Measurements from ENCODE around the gene ANAPC4. TPM values are rescaled to one million over a fixed set of nuclear protein-coding genes. Genes with fewer than 3 reads are reported as not detected.
"Not testable (repeated sequence)": the region's sequence is repeated elsewhere in the genome, so short reads cannot be mapped to it uniquely, and the experiment has no call there.

ANAPC4 gene
- total and polyA plus RNA-seq, 4 experiments from 2014 or later, result 22.2 to 63.7 (median 44.7) TPM

DNA sequence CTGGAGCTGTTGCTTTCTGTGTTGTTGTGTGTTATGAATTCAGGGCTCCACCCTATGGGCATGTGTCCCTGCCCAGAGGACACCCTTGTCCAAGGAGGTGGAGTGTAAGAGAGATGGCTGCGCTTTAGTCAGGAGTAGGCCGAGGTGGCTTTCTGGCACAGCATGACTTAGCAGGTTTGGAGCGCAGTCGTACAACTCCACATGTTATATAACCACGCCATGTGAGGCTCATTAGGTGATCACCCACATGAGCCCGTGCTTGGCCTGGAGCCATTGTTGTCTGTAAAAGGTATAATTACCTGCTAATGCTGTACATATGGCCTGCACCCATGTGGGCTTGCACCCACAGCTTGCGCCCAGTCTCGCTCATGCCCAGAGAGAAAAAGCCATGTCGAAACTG is 15.8 kb upstream of the ANAPC4 start:
- no peak for DNase-seq
- intact Hi-C loops (cut with micrococcal nuclease), result no loop called here
- Mint-ChIP-seq H3K4me1 (peaks cover 0 to 1% (median 0%) of the 10 kb centered on the region in 4 donors), H3K9me3 (peaks cover 0 to 2% (median 0%) of the 10 kb centered on the region in 8 donors), H3K4me3 (no peak overlapping the region), H3K27ac (no peak overlapping the region), H3K36me3 (peaks cover 21 to 23% of the 10 kb centered on the region in 2 donors), H3K27me3 (no peaks in the 10 kb centered on the region)
- no peaks in the 10 kb centered on the region for H3K9me3 ChIP-seq (ENCODE audit: control insufficient read depth in 1 of 2, low read length in 2 of 2)
- H3K36me3 ChIP-seq (ENCODE audit: insufficient read depth, low read length), result no peaks in the 10 kb centered on the region
- H3K4me3 ChIP-seq (ENCODE audit: low read length in 2 of 2), result no peak overlapping the region
- CTCF ChIA-PET (ENCODE audit: partially characterized antibody), result no interaction called here
- no peak overlapping the region for H3K27ac ChIP-seq (ENCODE audit: low read depth, low read length)
- POLR2A ChIA-PET (ENCODE audit: partially characterized antibody), result no interaction called here
- H3K27me3 ChIP-seq (ENCODE audit: insufficient read depth, low read length), result no peaks in the 10 kb centered on the region
- H3K4me1 ChIP-seq (ENCODE audit: insufficient read depth, low read length), result no peaks in the 10 kb centered on the region

DNA sequence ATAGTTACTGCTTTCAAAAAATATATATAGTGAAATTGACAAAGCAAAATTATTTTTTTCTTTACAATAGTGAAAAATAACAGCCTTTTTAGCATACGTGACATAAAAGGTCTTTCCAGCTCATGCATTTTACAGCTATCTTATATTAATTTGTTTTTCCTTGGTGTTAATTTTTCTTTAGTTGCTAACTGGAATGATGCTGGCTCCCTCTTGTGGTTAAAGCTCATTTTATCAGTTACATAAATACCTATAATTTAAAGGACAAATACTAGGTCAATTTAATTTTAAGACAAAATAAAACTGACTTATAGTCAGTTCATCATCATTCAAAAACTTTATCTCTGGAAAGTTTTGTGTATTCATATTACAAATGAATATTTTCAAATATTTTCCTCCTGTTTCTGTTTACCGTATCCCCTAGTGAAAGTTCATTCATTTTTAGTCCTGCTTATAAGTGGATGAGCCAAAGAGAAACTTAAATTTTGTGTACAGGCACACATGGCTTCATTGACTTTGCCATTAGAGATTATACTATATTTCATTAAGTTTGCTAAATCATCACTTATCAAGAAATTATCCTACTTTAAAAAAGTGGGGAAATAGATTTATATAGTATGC is 9.9 kb upstream of the ANAPC4 start:
- Mint-ChIP-seq H3K4me1 (peaks cover 0 to 1% (median 0%) of the 10 kb centered on the region in 4 donors), H3K27me3 (no peaks in the 10 kb centered on the region), H3K27ac (peak overlapping the region in 1 of 7 donors; percentile 53), H3K9me3 (no peaks in the 10 kb centered on the region), H3K4me3 (no peak overlapping the region), H3K36me3 (peaks cover 0 to 27% of the 10 kb centered on the region in 2 donors)
- ChIA-PET CTCF (ENCODE audit: partially characterized antibody) (interaction anchor here (1.0 to 6.2 kb wide), 14 partner anchors 8 to 388 kb away, joined by 3 to 90 read pairs (median 5); partner anchors contain the start of genes ANAPC4 and ZCCHC4), POLR2A (ENCODE audit: partially characterized antibody) (no interaction called here)
- Histone ChIP-seq H3K4me3 (ENCODE audit: low read length in 2 of 2) (no peak overlapping the region), H3K36me3 (ENCODE audit: insufficient read depth, low read length) (no peaks in the 10 kb centered on the region), H3K9me3 (ENCODE audit: control insufficient read depth in 1 of 2, low read length in 2 of 2) (no peaks in the 10 kb centered on the region), H3K4me1 (ENCODE audit: insufficient read depth, low read length) (no peaks in the 10 kb centered on the region), H3K27me3 (ENCODE audit: insufficient read depth, low read length) (no peaks in the 10 kb centered on the region), H3K27ac (ENCODE audit: low read depth, low read length) (no peak overlapping the region)
- intact Hi-C loops (cut with micrococcal nuclease), result loop anchor here (1.0 to 2.0 kb wide), 2 partner anchors 54 to 187 kb away; partner anchors contain the start of gene ZCCHC4
- peak in 4 of 5 donors; percentile 21 to 35 (median 29) for DNase-seq

DNA sequence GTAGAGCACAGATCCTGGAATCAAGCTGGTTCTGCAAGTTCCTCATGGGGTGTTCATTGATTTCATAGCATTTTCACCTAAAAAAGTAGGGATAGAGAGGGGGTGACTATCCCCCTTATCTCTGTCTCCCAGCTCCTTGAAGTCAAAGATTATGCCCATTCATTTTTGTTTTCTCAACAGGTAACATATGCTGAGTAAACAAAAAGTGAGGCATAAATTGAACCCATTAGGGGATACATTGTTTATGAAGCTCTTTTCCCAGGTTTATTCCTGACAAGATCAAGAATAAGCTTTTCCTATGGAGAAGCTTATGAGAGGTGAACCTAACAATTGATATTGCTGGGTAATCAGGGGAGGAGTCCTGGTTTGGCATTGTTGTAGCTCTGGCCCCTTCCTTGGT is 9.2 kb upstream of the ANAPC4 start:
- Mint-ChIP-seq H3K9me3 (no peaks in the 10 kb centered on the region), H3K36me3 (peaks cover 0 to 27% of the 10 kb centered on the region in 2 donors), H3K4me3 (no peak overlapping the region), H3K27me3 (no peaks in the 10 kb centered on the region), H3K4me1 (peaks cover 0 to 1% (median 0%) of the 10 kb centered on the region in 4 donors), H3K27ac (no peak overlapping the region)
- ChIA-PET POLR2A (ENCODE audit: partially characterized antibody) (interaction anchor here (1.3 kb wide), 2 partner anchors 56 to 134 kb away, joined by 3 read pairs; partner anchors contain the start of gene PI4K2B), CTCF (ENCODE audit: partially characterized antibody) (interaction anchor here (0.7 to 6.2 kb wide), 15 partner anchors 9 to 389 kb away, joined by 3 to 90 read pairs (median 4); partner anchors contain the start of genes ANAPC4 and ZCCHC4)
- DNase-seq, result no peak
- no peaks in the 10 kb centered on the region for H3K36me3 ChIP-seq (ENCODE audit: insufficient read depth, low read length)
- H3K27me3 ChIP-seq (ENCODE audit: insufficient read depth, low read length), result no peaks in the 10 kb centered on the region
- intact Hi-C loops (cut with micrococcal nuclease), result loop anchor here (1.0 to 2.0 kb wide), 2 partner anchors 55 to 188 kb away; partner anchors contain the start of gene ZCCHC4
- H3K4me3 ChIP-seq (ENCODE audit: low read length in 2 of 2), result no peak overlapping the region
- no peaks in the 10 kb centered on the region for H3K4me1 ChIP-seq (ENCODE audit: insufficient read depth, low read length)
- no peak overlapping the region for H3K27ac ChIP-seq (ENCODE audit: low read depth, low read length)
- no peaks in the 10 kb centered on the region for H3K9me3 ChIP-seq (ENCODE audit: control insufficient read depth in 1 of 2, low read length in 2 of 2)

DNA sequence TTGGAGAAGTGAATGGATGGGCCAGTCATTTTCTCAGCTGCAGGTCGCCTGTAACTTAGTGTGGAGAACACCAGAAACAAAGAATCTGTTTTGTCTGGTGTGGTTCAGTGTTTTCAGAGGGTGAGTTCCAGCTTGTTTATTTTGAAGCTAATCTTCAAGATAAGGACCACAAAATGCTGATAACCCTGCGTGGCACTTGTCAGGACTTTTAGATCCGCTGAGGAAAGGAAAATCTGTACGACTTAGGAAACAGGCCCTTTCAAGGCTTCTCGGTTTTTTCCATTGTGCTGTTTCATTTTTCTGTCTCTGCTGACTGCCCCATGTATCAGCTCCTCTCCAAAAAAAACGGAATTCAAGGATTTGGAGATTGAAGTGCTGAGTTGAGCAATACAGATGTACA is 8.7 kb upstream of the ANAPC4 start:
- peaks cover 0 to 1% (median 0%) of the 10 kb centered on the region in 4 donors for H3K4me1 Mint-ChIP-seq
- CTCF ChIA-PET (ENCODE audit: partially characterized antibody), result interaction anchor here (0.7 to 6.2 kb wide), 14 partner anchors 10 to 389 kb away, joined by 3 to 90 read pairs (median 4); partner anchors contain the start of genes ANAPC4 and ZCCHC4
- no peaks in the 10 kb centered on the region for H3K27me3 ChIP-seq (ENCODE audit: insufficient read depth, low read length)
- H3K36me3 ChIP-seq (ENCODE audit: insufficient read depth, low read length), result no peaks in the 10 kb centered on the region
- POLR2A ChIA-PET (ENCODE audit: partially characterized antibody), result interaction anchor here (1.3 kb wide), 2 partner anchors 56 to 134 kb away, joined by 3 read pairs; partner anchors contain the start of gene PI4K2B
- no peak for DNase-seq
- H3K9me3 Mint-ChIP-seq, result no peaks in the 10 kb centered on the region
- H3K4me3 ChIP-seq (ENCODE audit: low read length in 2 of 2), result no peak overlapping the region
- intact Hi-C loops (cut with micrococcal nuclease), result no loop called here
- no peak overlapping the region for H3K27ac Mint-ChIP-seq
- H3K36me3 Mint-ChIP-seq, result peaks cover 0 to 27% of the 10 kb centered on the region in 2 donors
- no peak overlapping the region for H3K27ac ChIP-seq (ENCODE audit: low read depth, low read length)
- no peaks in the 10 kb centered on the region for H3K4me1 ChIP-seq (ENCODE audit: insufficient read depth, low read length)
- H3K4me3 Mint-ChIP-seq, result no peak overlapping the region
- no peaks in the 10 kb centered on the region for H3K27me3 Mint-ChIP-seq
- H3K9me3 ChIP-seq (ENCODE audit: control insufficient read depth in 1 of 2, low read length in 2 of 2), result no peaks in the 10 kb centered on the region

DNA sequence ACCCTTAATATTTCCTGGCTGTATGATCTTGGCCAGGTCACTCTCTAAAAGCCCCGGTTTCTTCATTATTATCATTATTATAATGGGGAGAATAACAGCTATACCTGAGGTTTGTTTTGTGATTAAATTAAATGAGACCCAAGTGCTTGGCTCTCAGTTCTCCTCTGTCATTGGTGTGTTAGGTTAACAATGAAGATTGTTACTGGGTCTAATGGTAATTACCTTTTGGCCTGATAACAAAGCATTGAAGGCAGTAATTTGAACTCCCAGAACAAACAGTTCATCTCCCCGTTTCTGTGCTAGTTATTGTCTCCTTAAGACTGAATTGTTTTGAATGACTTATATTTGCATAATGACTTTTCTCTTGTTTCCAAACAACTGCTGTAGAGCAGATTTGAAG is 6.8 kb upstream of the ANAPC4 start:
- no peaks in the 10 kb centered on the region for H3K36me3 ChIP-seq (ENCODE audit: insufficient read depth, low read length)
- DNase-seq, result no peak
- intact Hi-C loops (cut with micrococcal nuclease), result loop anchor here (10.0 kb wide), 1 partner anchor 785 kb away; the partner anchor contains the start of gene DHX15
- POLR2A ChIA-PET (ENCODE audit: partially characterized antibody), result no interaction called here
- H3K4me3 ChIP-seq (ENCODE audit: low read length in 2 of 2), result no peak overlapping the region
- H3K9me3 Mint-ChIP-seq, result no peaks in the 10 kb centered on the region
- H3K36me3 Mint-ChIP-seq, result peaks cover 0 to 17% of the 10 kb centered on the region in 2 donors
- no peaks in the 10 kb centered on the region for H3K4me1 ChIP-seq (ENCODE audit: insufficient read depth, low read length)
- H3K27me3 Mint-ChIP-seq, result no peaks in the 10 kb centered on the region
- CTCF ChIA-PET (ENCODE audit: partially characterized antibody), result no interaction called here
- H3K27ac ChIP-seq (ENCODE audit: low read depth, low read length), result no peak overlapping the region
- no peak overlapping the region for H3K4me3 Mint-ChIP-seq
- no peak overlapping the region for H3K27ac Mint-ChIP-seq
- H3K27me3 ChIP-seq (ENCODE audit: insufficient read depth, low read length), result no peaks in the 10 kb centered on the region
- peaks cover 0 to 2% (median under 1%) of the 10 kb centered on the region in 4 donors for H3K4me1 Mint-ChIP-seq
- no peaks in the 10 kb centered on the region for H3K9me3 ChIP-seq (ENCODE audit: control insufficient read depth in 1 of 2, low read length in 2 of 2)

DNA sequence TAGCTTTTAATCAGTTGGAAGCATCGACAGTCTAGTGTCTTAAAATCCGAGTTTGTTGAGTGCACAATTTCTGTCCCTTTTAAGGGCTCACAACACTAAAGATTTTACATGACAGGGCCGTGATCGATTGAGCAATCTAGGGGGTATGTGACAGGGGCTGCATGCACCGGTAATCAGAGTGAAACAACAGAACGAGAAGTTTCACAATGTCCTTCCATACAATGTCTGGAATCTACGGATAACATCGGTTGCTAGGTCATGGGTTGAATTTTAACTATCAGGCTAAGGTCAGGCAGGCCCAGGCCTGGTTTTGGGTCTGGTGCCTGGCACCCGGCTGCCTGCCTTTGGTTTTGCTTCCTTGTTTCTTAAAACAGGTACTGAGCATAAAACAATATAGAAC is 4.5 kb upstream of the ANAPC4 start:
- H3K4me3 Mint-ChIP-seq; H3K27me3 ChIP-seq (ENCODE audit: insufficient read depth, low read length); H3K9me3 Mint-ChIP-seq; H3K4me3 ChIP-seq (ENCODE audit: low read length in 2 of 2); DNase-seq; H3K9me3 ChIP-seq (ENCODE audit: control insufficient read depth in 1 of 2, low read length in 2 of 2); H3K27ac ChIP-seq (ENCODE audit: low read depth, low read length); H3K36me3 ChIP-seq (ENCODE audit: insufficient read depth, low read length); H3K27me3 Mint-ChIP-seq; H3K4me1 ChIP-seq (ENCODE audit: insufficient read depth, low read length); POLR2A ChIA-PET (ENCODE audit: partially characterized antibody): not testable (repeated sequence)
- intact Hi-C loops (cut with micrococcal nuclease), result loop anchor here (10.0 kb wide), 1 partner anchor 788 kb away; the partner anchor contains the start of gene DHX15
- CTCF ChIA-PET (ENCODE audit: partially characterized antibody), result interaction anchor here (0.8 kb wide), 1 partner anchor 393 kb away, joined by 3 read pairs; no protein-coding TSS in a partner anchor
- Mint-ChIP-seq H3K4me1 (peaks cover 0 to 12% (median 6%) of the 10 kb centered on the region in 4 donors), H3K27ac (peak overlapping the region in 1 of 7 donors; percentile 2), H3K36me3 (peaks cover 0 to 18% of the 10 kb centered on the region in 2 donors)

Data from CD4-positive, alpha-beta memory T cell (primary cell).